GM12892 (cell line): Measurements from ENCODE around the gene C1QTNF4.

ENCODE experiments used
- DNase-seq: peaks from one replicate; pipeline ENCODE4 v3.0.0; 2011; ENCODE audit not compliant: insufficient read length
- FAIRE-seq: peaks from 2 replicates; lab custom pipeline; 2011; peaks lifted over from hg19 to GRCh38; lab: Jason Lieb, UNC
- POLR2A ChIP-seq: IDR thresholded peaks from 2 replicates; pipeline ENCODE4 v1.6.1; 2011; ENCODE audit warnings: low read depth, low read length, control low read depth
- POLR2AphosphoS5 ChIP-seq: IDR thresholded peaks from 2 replicates; pipeline ENCODE4 v1.6.1; 2011; ENCODE audit warnings: low read depth, low read length, control low read depth
- TAF1 ChIP-seq: IDR thresholded peaks from 2 replicates; pipeline ENCODE4 v1.6.1; 2011; ENCODE audit warnings: low read depth, mild to moderate bottlenecking, control low read depth, low read length, borderline replicate concordance

C1QTNF4 gene

GRCh38 chr11:47589977-47590861 is 4.0 kb downstream of the C1QTNF4 start:
- FAIRE-seq (no peak), DNase-seq (no peak)
- no peak for TF ChIP-seq POLR2A
- no peak for TF ChIP-seq TAF1
- TF ChIP-seq POLR2AphosphoS5, result no peak

GRCh38 chr11:47589584-47589976 is 4.6 kb downstream of the C1QTNF4 start:
- FAIRE-seq (no peak), DNase-seq (no peak)
- no peak for TF ChIP-seq POLR2A
- TF ChIP-seq TAF1, result no peak
- TF ChIP-seq POLR2AphosphoS5, result no peak

DNA sequence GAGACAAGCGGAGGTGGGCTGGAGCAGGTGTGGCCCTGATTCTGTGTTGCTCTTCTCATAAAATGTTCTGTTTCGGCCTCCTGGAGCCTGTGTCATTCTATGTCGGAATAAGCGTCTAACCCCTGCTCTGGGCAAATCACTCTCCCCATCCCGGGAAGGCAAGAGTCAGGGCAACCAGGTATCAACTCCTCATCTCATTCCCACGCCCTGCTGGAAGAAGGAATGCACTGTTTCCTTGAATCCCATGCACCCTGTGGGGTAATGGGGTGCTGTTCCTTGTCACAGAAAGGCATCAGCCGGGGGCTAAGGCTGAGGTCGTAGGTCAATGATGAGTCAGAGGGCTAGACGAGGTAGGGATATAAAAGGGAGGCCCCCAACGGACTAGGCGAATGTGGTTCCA is 5.1 kb downstream of the C1QTNF4 start:
- DNase-seq, result no peak
- FAIRE-seq, result no peak
- TF ChIP-seq POLR2AphosphoS5 (no peak), TAF1 (no peak), POLR2A (no peak)

DNA sequence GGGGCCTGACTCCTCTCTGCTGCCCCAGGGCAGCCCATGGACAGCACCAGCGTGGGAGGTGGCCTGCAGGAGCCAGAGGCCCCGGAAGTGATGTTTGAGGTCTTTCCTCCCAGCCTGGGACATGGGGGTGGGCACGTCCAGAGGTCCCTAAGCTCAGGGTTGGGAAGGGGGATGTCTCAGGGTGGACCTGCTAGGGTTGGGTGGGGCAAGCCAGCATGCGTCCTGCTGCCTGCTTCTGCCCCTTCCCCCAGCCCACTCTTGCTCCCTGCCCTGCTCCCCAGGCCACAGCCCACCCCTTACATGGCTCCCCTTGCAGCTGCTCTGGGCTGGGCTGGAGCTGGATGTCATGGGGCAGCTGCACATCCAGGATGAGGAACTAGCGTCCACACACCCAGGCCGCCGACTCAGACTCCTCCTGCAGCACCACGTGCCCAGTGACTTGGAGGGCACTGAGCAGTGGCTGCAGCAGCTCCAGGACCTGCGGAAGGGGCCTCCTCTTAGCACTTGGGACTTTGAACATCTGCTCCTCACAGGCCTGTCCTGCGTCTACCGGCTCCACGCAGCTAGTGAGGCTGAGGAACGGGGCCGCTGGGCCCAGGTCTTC is 6.4 kb downstream of the C1QTNF4 start:
- DNase-seq, result no peak
- TF ChIP-seq POLR2A (no peak), TAF1 (no peak), POLR2AphosphoS5 (no peak)
- FAIRE-seq, result no peak

DNA sequence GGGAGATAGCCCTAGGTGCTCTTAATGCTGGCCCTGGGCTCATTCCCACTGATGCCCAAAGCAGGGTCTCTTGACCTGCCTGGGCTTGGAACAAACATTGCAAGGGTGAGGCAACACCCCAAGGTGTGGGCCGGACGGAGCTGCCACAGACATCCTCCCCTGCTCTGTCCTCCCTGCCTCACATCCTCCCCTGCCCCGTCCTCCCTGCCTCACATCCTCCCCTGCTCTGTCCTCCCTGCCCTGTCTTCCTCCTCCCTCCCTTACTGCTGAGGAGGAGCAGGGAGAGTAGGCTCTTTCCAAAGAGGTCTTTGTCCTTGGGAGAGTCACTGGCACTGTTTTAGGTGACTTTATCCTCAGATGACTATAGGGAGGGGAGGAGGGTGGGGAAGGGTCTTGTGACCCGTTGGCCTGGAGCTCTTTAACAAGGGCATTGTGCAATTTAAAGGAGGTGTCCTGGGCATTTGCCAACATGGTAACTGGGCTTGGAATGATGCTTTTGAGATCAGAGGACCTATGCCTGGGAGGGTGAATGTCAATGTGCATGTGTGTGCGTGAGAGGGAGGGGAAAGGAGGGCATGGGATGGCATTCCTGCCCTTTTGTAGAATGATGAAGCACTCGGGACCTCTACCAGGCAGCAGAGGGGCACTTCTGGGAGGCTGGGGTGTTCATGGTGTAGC is 7.0 kb downstream of the C1QTNF4 start:
- TF ChIP-seq POLR2AphosphoS5 (no peak), POLR2A (no peak), TAF1 (no peak)
- FAIRE-seq (no peak), DNase-seq (no peak)

- FAIRE-seq (no peak), DNase-seq (no peak)
- TF ChIP-seq POLR2AphosphoS5, result no peak
- no peak for TF ChIP-seq POLR2A
- TF ChIP-seq TAF1, result no peak
Measured at GRCh38 chr11:47586098-47586855, 7.9 kb downstream of the C1QTNF4 start, which contains the start of gene FAM180B. Gene FAM180B (plus strand): TSS chr11:47586678. CDS start chr11:47586769, 91 bp downstream.

DNA sequence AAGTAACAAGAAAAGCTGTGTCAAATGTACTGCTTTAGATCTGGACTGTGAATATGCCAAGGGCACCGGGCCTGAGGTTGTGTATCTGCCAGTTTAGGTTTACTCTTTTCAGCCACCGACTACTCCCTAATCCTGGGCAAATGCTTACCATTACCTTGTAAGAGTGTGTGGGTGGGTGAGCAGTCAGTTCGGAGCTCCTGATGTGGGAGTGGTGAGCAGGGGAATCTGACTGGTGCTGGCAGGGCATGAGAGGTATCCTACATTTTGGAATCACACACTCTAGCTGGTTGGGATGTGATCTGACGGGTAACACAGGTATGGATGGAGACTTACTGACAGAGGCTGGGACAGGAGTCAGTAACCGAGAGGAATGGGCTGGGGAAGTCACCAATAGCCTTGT is 10.4 kb downstream of the C1QTNF4 start:
- TF ChIP-seq POLR2A, result no peak
- no peak for TF ChIP-seq POLR2AphosphoS5
- TF ChIP-seq TAF1, result no peak
- FAIRE-seq, result no peak
- no peak for DNase-seq

DNA sequence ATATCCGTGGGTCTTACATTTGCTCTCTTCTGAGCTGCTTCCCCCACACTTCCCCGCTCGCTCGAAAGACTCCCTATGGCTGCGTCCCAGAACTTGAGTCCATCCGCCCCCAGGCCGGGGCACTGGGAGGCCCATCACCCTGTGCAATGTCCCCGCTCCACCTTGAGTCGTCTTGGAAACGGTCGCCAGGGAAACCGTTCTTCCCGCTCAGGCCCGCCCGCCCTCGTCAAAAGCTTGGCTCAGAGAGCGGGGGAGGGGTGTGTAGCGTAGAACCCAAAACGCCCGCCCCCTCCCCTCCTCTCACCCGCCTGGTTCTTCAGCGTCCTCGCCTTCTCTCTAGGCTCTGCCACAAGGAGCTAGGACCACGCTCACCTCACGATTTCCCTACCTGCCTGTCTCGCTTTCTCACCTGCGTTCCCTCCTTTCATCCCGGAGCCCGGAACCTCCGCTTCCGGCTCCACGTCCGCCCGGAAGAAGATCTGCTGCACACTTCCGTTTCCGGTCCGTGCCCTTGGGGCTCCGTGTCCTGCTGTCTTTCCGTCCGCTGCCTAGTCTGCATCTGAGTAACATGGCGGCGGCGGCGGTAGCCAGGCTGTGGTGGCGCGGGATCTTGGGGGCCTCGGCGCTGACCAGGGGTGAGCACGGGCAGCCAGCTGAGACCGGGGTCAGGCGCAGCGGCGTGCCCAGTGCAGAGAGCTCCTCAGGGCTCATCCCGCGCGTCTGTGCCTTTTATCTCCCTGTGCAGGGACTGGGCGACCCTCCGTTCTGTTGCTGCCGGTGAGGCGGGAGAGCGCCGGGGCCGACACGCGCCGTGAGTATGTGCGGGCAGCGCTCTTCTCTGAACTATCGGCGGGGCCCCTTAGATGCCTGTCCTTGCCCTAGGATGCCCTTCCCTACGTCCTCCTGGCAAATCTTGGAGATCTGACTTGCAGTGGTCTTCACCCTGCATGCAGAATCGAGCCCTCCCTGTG is 15.4 kb downstream of the C1QTNF4 start, which contains the start of the genes KBTBD4 and NDUFS3:
Gene KBTBD4 (minus strand): TSS at position 447 of the 971 bp plus-strand sequence. CDS start 19 bp downstream, at position 428.
Gene NDUFS3 (plus strand): TSS at position 551 of the 971 bp plus-strand sequence. CDS start 18 bp downstream, at position 569.
- FAIRE-seq (peak; percentile 90), DNase-seq (peak; percentile 85)
- TF ChIP-seq POLR2AphosphoS5, result peak; percentile 90
- peak; percentile 97 for TF ChIP-seq TAF1
- TF ChIP-seq POLR2A, result peak; percentile 87

DNA sequence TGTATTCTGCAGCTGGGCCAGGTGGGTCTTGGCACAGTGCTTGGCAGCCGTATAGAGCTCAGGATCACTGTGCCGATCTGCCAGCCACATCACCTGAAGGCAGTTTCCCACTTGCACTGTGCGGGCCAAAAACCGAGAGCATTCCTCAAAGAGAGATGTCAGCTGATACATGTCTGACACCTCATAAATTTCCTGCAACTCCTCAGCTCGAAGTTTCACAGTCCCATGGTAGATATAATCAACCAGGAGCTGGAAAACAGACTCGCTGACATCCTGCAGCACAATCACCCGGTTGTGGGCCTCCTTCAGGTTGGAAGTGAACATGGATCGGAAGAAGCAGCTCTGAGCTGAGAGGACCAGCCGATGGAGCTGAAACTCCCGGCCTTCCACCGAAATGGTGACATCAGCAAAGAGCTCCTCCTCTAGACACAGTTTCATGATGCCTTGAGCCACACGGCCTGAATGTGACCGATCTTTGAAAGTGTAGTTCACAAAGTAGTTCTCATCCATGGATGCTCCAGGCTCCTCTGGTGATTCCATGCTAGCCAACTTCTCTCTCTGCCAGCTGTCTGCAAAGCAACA is 16.7 kb downstream of the C1QTNF4 start:
- FAIRE-seq (no peak), DNase-seq (no peak)
- TF ChIP-seq POLR2A (no peak), TAF1 (no peak), POLR2AphosphoS5 (no peak)

DNA sequence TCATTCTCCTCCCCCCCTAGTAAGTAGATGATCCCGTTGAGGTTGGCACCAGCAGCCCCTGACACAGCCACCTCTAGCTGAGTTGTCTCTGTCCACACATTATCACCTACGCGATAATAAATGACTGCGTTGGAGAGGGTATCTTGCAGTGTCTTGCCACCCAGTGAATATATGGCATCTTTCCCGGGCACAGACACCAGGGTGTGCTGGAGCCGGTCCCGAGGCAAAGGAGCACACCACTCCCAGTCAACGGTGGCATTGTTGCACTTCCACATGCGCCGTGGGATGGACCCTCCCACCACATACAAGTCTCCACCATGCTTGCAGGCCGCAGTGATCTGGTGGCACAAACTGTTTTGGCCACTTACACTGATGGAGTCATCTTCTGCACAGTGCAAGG is 20.9 kb downstream of the C1QTNF4 start:
- no peak for FAIRE-seq
- TF ChIP-seq POLR2AphosphoS5, result no peak; the same call in 1 of the 2 replicates
- no peak for TF ChIP-seq TAF1
- TF ChIP-seq POLR2A, result no peak
- no peak for DNase-seq
